GM20000 (cell line): Measurements from ENCODE around the gene FOXJ2.
"Not testable (repeated sequence)": the region's sequence is repeated elsewhere in the genome, so short reads cannot be mapped to it uniquely, and the experiment has no call there.

Experiments
- DNase-seq: peaks from one replicate; pipeline ENCODE4 v3.0.0; 2012; ENCODE audit warnings: low spot score
- TF ChIP-seq, protein P1 (sequence below): IDR thresholded peaks from 2 replicates; pipeline ENCODE4 v1.5.1; 2012; ENCODE audit warnings: mild to moderate bottlenecking, control low read depth; ENCODE audit errors: extremely low read depth, missing control alignments

Gene FOXJ2

DNA sequence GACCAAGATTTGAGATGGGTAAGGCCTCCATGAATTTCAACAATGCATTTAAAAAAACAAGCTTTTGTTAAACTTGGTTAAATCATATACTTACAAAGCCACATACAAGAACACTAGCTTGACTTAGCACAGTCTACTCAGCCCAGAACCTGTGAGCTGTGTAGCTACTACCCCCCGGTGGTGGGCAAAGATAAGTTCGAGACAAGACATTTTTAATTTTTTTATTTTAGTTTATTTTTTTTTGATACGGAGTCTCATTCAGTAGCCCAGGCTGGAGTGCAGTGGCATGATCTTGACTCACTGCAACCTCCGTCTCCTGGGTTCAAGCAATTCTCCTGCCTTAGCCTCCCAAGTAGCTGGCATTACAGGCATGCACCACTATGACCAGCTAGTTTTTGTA, 45.9 kb downstream of the FOXJ2 start:
- TF ChIP-seq, protein P1, sequence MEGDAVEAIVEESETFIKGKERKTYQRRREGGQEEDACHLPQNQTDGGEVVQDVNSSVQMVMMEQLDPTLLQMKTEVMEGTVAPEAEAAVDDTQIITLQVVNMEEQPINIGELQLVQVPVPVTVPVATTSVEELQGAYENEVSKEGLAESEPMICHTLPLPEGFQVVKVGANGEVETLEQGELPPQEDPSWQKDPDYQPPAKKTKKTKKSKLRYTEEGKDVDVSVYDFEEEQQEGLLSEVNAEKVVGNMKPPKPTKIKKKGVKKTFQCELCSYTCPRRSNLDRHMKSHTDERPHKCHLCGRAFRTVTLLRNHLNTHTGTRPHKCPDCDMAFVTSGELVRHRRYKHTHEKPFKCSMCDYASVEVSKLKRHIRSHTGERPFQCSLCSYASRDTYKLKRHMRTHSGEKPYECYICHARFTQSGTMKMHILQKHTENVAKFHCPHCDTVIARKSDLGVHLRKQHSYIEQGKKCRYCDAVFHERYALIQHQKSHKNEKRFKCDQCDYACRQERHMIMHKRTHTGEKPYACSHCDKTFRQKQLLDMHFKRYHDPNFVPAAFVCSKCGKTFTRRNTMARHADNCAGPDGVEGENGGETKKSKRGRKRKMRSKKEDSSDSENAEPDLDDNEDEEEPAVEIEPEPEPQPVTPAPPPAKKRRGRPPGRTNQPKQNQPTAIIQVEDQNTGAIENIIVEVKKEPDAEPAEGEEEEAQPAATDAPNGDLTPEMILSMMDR: no peak

DNA sequence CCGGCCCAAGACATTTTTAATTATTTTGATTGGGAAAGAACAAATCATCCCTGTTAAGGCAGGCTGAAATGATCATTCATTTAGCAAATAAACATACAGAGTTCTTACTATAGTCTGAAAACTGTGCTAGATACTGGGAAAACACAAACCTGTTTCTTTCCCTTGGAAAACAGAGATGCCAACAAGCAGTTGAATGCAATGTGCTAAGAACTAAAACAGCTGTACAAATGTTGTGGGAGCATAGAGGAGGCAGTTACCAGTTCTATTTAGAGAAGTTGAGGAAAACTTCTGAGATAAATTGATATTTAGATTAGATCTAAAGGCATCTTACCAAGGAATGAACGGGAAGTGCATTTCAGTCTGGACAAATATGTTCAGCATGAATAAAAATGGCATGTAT, 46.4 kb downstream of the FOXJ2 start:
- DNase-seq: no peak
- TF ChIP-seq, protein P1: no peak

More for the DNA sequence above, 45.9 kb downstream of the FOXJ2 start:
- DNase-seq: peak; percentile 21

DNA sequence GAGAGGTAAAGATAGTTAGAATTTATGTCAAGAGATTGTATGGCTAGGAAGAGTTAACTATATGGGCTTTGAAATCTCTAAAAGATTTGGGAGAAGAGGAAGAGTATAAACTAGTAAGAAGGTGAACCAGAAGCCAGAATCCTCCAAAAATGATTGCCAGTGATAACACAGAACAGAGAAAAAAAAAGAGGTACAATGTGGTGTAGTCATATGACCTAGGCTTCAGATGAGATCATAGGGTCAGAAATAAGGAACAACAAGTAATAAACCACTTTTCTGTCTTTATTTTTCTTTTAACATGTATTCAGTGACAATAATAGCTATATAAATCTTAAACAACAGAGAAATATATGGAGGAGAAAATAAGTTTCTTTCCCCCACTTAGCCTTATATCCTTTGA, 47.6 kb downstream of the FOXJ2 start:
- DNase-seq: peak; percentile 14
- TF ChIP-seq, protein P1: no peak

DNA sequence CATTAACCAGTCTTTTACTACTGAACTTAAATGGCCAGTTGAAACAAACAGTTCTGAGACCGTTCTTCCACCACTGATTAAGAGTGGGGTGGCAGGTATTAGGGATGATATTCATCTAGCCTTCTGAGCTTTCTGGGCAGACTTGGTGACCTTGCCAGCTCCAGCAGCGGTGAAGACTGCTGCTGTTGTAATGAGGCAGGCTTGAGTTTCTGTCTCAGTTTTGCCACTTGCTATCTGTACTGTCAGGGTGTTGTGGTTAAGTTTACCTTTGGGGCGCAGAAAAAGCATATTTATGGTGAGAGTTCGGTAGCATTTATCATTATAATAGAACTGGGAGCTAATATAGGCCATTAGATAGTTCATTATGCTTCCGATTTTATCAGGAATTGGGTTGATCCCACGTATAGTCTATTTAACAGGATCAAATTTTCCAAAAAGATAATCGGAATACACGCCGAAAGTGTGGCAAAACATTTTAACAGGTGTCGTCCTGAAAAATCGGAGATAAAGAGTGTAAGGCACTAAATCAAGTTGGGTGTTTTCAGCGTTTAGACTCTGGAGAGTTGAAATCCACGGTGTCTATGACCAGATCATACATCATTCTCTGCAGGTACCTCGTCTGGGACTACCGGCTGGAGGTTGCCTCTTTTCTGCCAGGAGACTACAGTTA, 48.9 kb downstream of the FOXJ2 start:
- TF ChIP-seq, protein P1: no peak
- no peak for DNase-seq

DNA sequence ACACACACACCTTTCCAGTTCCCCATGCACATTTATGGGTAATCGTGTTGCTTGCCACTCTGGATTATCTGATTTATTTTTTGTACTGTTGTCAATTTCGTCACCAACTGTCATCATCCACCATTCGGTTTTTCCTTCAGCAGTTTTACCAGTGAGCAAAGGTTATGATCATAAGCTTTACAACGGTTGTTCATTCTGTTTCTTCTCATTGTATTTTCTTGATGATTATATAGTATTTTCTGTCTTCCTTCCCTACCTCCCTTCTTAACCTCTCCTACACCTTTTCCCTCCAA, 50.2 kb downstream of the FOXJ2 start:
- TF ChIP-seq, protein P1: no peak
- no peak for DNase-seq

DNA sequence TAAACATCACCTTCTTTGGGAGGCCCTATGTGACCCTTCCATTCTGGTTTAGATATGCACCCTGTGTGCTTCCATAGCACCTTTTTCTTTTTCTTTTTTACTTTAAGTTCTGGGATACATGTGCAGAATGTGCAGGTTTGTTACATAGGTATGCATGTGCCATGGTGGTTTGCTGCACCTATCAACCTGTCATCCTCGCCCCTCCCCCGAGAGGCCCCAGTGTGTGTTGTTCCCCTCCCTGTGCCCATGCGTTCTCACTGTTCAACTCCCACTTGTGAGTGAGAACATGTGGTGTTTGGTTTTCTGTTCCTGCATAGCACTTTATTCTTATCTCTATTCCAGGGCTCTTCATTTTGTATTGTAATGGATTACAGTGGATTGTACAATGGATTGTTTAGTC, 51.8 kb downstream of the FOXJ2 start:
- not testable (repeated sequence) for DNase-seq

DNA sequence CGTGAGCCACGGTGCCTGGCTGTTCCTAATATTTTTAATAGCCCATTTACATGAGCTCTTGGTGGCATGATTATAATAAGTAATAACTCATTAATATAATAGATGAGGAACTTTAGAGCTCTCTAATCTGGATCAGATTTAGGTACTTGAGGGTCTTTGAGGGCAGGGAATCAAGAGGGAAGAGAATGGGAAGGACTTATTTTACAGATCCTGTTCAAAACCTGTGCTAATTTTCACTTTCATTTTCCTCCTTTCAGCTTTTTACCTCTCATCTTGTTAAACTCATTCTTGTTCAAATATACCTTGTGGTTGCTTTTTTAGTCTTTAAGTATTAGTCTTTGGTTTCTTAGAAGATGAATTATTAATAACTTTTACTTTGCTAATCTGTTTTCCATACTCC, 55.1 kb downstream of the FOXJ2 start:
- peak; percentile 13 for DNase-seq
- TF ChIP-seq, protein P1: no peak

DNA sequence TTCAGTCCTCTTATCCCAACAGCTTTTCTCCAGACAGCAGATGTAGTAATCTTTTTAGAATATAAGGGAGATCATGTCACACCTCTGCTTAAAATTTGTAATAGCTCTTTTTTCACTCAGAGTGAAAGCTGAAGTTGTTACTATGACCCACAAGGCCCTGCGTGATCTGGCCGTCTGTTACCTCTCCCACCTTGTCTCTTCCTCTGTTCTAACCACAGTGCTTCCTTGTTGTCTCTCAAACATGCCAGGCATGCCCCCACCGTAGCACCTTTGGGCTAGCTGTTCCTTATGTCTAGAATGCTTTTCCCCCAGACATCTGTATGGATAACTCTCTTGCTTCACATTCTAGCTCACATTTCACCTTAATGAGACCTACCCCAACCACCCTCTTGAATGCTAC, 56.1 kb downstream of the FOXJ2 start:
- TF ChIP-seq, protein P1: no peak
- peak; percentile 43 for DNase-seq

DNA sequence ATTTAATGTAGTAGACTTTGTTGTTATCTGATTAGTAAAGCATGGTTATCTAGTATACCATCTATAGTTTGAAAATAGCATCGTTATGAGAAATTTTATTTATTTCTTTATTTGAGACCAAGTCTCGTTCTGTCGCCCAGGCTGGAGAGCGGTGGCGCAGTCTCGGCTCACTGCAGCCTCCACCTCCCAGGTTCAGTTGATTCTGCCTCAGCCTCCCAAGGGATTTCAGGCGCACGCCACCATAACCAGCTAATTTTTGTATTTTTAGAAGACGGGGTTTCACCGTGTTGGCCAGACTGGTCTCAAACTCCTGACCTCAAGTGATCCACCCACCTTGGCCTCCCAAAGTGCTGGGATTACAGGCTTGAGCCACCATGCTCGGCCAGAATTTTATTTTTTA, 56.8 kb downstream of the FOXJ2 start:
- DNase-seq: not testable (repeated sequence)
